GM19328 (cell line): Measurements from ENCODE around the gene PDGFA.

Experiments used
- ATAC-seq: cut with Tn5 transposase; IDR thresholded peaks from one replicate; pipeline ENCODE4 v1.9.1; 2021; ENCODE audit warnings: mild to moderate bottlenecking, moderate library complexity; ENCODE audit not compliant: unreplicated experiment

The PDGFA gene

DNA sequence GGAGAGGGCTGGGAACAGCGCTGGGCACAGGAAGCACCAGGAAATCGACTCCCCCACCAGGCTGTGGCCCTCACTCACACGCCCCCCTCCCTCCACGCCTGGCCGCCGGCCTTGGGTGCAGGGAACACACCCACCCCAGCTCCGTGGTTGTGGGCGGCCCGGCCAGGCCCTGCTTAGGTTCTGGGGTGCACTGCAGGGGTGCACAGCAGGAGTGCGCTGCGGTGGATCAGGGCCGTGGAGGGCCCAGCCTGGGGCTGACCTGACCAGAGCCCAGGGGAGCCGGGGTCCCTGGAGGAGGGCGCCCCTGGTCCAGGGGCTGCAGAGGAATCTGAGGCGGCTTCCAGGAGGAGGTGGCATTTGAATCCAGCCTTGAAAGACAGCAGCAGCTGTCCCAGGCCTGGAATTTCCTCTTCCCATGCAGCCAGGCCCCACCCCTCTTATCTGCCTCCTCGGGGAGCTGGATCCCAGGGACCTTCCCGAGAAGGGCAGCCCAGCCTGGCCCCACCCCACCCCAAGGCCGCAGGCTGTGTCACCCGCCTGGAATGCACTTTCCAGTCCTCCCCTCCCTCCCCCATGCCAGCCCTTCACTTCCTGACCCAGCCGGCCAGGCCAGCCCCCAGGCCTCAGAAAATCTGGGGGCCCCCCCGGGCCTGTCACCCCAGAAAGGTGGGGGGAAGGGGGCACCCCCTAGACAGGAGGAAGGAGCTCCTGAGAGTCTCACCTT, 18.4 kb upstream of the PDGFA start:
- ATAC-seq = no peak

DNA sequence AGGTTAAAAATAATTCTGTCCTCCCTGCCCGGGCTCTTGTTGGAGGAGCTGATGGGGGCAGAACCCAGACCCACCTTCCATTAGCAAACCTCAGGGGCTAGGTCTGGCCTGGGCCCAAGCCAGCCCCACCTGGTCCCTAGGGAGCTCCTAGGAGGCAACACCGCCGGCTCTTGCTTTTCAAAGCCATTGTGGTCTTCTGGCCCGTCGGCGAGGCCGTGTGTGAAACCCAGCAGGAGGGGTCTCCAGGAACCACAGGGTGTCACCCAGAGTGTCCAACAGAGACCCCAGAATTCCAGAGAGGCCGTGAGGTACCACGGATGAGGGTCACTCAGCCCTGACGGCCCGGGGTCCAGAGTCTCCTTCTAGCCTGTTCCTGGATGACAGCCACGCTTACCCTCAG, 16.6 kb upstream of the PDGFA start:
- no peak for ATAC-seq

DNA sequence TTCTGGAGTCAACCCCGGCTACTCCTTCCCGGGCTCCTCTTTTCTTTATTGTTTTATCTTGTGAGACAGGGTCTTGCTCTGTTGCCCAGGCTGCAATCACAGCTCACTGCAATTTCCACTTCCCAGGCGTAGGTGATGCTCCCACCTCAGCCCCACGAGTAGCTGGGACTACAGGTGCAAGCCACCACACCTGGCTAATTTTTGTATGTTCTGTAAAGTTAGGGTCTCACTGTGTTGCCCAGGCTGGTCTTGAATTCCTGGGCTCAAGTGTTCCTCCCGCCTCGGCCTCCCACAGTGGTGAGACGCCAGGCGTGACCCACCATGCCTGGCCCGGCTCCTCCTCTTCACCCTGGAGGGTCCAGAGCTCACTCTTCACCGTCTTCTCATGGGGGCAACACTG, 15.3 kb upstream of the PDGFA start:
- no peak for ATAC-seq

DNA sequence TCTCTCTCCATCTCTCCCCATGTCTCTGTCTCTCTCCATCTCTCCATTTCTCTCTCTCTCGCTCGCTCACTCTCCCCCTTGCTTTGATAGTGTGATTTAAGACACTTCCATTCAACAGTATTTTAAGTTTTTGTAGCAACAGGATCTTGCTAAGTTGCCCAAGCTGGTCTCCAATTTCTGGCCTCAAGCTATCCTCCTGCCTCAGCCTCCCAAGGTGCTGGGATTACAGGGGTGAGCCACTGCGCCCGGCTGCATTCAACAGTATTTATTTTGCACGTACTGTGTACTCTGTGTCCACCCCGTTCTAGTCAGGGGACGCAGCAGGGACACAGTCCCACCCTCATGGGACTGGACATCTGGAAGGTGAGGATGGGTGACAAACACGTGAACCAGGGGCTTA, 14.4 kb upstream of the PDGFA start:
- no peak for ATAC-seq

DNA sequence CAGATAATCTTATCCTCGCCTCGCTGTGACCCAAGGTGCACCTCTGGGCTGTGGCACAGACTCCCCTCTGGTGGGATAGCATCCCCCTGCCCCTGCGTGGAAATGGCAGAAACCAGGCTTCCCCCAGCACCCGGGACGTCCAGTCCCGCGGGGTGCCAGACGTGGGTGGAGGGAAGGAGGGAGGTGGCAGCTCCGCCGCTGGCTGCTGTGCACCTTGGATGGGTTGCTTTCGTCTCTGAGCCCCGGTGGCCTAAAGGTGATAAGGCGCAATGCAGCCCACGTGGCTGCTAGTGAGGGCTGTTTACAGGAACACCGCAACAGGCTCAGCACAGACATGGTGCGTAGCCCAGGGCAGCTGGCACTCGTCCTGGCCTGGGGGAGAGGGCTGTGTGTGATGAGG, 13.6 kb upstream of the PDGFA start:
- no peak for ATAC-seq

DNA sequence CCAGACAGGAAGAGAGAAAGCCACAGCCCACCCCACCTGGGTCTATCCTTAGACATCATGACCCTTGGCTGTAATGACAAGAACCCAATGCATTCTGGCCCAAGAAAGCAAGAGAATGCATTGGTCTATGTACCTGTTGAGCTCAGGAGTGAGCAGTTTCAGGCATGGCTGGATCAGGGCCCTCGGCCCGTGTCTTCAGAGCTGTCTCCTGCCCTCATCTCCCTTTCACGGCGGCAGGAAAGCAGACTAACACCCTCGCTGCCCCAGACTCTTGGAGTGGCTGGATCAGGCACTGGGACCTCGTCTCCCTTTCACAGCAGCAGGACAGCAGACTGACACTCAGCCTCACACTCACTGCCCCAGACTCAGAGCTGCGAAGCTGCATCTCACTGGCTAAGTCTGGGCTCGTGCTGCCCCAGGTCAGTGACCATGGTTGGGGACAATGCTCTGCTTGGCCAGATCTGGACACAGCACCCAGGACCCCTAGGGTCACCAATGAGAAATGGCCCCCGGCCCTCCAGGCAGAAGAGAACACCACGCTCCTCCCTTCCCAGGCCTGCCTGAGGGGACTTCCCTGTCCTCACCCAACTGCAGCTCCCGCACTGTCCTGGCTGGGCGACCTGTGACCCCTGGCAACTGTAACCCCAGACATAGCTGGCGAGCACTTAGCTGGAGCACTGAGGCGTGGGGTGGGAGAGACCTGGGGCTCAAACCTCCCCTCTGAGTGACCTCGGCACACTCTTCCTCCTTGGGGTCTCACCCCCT, 12.9 kb upstream of the PDGFA start:
- ATAC-seq = no peak

DNA sequence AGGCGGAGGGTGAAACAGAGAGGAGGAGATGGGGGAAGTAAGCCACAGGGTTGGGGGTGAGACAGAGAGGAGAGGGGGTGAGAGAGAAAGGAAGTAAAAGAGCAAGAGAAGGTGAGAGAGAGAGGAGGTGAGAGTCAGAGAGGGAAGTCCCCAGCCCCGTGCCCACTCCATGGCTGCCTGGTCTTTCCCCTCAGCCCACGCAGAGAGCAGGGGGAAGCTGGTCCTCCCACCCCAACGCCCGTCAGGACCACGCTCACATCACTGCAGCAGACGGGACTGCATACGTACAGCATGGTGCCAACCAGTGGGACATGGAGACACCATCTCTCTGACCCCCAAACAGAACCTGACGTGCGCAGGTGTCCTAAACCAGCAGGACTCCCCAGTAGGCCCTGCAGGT, 12.1 kb upstream of the PDGFA start:
- ATAC-seq = no peak

DNA sequence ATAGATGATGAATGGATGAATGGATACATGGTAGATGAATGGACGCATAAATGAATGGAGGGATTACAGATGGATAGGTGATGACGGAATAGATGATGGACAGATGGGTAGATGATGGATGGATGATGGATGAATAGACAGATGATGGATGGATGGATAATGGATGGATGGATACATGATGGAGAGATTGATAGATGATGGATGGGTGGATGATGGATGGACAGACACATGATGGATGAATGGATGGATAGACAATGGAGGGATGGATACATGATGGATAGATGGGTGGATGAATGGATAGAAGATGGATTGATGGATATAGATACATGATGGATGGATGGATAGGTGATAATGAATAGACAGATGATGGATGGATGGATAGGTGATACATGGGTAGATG, 8.8 kb upstream of the PDGFA start:
- ATAC-seq = no peak

DNA sequence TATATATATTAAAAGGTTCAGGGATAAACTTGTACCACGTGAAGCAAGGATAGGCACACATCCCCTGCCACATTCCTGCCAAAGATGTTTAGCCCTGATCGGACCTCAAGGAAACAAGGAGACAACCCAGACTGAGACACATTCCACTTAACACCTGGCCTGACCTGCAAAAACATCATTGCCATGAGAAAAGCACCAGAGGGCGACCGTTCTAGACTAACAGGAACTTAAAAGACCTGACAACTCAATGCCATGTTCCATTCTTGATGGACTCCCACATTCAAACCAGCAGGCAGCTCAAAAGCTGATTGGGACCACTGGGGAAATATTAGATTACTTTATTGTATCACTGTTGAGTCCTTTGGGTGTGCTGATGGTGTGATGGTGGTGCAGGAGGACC, 8.1 kb upstream of the PDGFA start:
- no peak for ATAC-seq

DNA sequence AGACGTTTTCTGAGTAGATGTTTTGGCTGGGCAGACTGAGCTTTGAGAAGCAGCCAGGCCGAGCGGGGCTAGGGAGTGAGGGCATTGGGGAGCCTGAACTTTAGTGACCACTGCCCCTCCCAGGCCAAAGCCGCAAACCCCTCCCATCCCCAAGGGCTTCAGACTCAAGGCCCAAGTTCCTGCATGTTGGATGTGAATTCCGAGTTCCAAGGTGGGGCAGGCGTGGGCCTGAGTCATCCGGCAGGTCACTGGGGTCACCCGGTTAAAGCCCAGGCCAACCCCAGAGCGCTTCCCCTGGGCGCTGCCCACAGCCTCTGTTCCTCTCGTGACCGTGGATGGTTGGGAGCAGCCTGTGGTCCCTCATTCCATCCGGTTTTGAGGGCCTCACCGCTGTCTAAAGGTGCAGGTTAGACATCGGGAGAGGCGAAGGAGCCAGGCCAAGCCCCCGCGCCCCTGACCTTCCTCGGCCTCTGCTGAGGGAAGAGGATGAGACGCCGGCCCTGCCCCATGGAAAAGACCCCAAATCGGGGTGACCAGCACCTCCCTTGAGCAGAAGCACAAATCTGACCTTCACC, 6.9 kb upstream of the PDGFA start:
- no peak for ATAC-seq

DNA sequence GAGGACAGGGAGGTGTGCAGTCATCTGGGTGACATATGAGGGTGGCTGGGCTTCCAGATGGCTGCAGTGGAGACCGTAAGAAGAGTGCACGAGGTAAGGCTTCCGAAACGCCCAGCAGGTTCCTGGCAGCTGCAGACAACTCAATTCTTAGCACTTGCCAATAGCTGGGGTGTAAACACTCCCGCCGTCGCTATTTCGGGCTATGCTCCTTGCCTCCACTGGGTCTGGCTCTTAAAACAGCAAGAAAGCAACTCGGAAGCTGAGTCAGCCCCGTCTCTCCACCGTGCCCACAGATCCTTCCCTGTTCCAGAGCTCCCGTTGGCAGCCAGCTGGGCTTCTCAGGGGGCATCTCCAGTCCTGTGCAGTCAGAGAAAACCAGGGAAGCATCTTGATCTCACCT, 6.1 kb upstream of the PDGFA start:
- no peak for ATAC-seq

DNA sequence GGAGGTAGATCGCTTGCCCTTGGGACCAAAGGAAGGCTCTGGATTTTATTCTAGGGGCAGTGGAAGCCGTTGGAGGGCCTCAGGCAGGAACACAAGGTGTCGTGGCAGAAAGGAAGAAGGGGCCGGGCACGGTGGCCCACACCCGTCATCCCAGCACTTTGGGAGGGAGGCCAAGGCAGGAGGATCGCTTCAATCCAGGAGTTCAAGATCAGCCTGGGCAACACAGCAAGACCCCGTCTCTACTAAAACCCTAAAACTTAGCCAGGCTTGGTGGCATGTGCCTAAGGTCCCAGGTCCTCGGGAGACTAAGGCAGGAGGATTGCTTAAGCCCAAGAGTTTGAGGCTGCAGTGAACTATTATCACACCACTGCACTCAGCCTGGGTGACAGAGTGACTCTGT, 5.2 kb upstream of the PDGFA start:
- ATAC-seq = no peak

DNA sequence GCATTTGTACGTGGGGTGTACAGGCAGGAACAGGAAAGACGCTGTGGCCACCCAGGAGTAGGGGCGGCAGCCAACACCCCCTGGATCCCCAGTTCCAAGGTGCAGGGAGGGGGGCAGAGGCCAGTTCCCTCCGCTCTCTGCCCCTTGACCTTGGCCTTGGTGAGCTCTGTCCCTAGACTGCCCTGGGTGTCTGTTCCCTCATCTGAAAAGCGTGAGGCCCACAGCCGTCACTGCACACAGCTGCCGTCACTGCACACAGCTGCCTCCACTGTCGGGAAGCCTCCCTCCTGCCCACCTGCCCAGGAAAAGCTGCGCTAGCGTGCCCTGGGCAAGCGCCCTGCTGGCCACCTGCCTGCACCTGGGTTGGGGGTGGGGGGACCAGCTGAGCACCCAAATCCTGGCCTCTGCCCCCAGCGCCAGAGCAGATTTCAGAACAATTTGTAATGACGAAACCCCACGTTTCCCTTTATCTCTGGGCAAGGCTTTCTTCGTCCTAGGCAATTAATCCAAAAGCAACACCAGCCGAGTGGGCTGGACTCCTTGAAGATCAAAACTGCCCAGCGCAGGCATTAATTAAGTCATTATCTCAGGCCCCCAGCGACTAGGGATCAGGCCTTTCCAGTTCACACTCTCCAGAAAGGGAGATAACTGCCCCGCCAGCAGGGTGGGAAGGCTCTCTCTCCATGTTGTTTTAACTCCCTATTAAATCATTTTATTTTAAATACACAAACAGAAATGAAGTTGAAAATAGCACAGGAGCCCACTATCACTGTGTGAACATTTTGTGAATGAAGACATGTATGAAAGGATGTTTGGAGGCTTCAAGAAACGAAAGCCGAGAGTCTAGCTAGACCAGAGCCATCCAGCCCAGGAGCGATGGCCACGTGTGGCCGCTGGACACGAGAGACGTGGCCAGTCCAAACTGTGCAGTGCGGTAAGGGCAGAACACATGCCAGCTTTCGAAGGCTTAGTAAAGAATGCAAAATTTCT, 4.0 kb upstream of the PDGFA start:
- ATAC-seq = no peak

DNA sequence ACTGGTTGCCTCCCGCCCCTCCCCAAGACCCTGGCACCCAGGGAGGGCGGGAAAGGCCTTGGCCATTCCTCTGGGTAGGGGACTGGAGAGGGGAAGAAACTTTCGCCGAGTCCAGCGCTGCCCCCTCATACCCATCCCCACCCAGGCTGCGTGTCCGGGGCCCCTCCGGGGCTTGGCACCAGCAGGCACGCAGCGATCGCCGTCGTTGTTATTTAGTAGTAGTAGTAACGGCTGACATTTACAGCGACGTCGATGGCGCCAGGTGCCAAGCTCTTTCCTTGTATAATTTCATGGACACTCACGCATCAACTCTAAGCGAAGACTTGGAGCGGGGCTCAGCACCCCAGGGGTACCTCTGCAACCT, 3.3 kb upstream of the PDGFA start:
- ATAC-seq = no peak

DNA sequence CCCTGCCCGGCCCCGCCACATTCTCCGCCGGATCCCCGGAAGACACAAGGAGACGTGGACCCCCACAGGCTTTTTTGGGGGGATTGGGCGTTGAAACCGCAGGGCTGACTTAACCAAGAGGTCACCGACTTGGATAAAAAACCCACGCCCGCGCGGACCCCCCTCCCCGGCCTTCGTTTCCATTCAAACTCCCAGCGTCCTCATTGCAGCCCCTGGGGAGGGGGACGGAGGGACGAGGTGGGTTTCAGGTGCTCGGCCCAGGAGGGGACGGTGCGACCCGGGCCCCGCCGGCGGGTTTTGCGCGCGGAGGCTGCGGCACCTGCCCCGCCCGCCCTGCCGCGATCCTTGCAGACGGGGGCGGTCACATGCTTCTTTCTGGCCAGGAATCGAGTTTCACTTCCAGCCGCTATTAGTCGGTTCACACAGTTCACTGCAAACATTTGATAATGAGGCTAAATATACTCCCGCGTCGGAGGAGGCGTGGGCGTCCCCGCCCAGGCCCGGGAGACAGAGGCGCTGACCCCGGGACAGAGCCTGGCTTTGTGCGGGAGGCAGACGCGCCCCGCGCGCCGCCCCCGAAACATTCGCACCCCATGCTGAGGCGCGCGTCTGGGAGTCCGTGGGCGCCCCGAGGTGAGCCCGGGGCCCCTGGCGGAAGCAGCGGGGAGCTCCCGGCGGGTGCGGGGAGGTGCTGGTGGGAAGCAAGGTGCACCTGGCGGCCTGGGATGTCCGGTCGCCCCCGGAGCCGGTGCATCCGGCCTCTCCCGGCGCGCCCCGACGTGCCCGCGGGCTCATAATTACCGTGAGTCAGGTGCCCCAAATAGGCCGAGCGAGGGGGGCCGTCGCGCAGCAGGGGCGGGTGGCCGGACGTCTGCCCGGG, 2.7 kb upstream of the PDGFA start:
- ATAC-seq = no peak

DNA sequence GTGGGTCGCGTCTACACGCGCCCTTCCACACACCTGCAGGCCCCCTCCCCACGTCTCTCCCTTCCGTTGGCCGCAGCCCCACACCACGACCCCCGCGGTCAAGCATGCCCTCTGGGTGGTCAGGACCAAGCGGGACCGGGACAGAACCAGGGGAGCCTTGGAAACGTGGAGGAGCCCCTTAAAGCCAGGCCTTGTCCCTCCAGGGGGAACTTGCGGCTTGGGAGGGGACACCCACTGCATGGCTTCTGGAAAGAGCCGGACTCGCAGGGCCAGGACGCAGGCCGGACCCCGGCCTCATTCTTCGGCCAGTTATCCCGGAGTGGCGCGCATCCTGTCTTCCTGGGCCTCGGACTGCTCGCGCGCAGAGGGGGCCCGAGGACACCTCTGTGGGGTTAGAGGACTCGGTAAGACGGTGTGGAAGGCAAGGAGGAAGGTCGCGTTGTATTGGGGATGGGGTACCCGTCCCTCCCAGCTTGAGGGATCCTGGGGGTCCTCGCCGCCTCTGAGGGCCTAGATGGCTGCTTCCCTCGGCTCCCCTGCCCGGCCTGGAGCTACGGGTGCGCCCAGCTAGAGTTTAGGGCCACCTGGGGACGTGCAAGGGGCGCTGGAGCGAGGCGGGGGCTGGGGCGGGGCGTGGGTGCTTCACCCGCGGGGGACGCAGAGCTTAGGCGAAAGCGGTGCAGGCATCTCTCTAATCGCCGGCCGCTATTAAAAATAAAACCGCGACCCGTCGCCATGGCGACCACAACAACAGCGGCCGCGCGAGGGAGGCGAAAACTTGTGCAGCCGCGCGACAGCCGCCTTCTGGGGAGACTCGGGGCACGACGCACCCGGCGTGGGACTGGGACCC, 1.8 kb upstream of the PDGFA start:
- no peak for ATAC-seq

DNA sequence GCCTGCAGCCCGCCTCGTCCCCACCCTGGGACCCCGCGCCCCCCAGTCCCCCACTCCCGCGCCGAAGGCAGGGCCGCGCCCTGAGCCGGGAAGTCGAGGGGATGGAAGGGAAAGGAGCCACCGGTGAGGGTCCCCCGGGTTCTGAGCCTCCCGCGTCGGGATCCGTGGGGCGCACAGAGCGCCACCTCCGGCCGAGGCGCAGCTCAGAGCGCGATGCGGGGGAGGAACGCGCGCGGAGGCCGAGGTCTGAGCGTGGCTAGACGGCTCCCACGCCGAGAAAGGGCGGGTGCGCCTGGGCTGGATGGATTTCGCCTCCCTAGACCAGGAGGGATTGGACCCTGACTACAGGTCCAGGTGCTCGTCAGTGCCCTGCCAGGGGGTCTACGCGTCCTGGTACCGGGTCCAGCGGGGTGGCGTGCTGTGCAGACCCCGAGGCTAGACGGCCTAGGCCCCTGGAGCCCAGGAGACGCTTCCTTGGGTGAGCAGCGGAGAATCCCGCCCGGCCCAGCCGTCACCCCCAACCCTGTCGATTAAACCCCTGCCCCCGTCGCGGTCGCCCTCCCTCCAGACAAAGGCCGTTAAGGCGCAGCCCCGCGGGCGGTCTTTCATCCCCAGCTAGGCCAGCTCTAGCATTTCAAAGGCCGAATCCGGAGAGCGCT, 986 bp upstream of the PDGFA start:
- no peak for ATAC-seq

DNA sequence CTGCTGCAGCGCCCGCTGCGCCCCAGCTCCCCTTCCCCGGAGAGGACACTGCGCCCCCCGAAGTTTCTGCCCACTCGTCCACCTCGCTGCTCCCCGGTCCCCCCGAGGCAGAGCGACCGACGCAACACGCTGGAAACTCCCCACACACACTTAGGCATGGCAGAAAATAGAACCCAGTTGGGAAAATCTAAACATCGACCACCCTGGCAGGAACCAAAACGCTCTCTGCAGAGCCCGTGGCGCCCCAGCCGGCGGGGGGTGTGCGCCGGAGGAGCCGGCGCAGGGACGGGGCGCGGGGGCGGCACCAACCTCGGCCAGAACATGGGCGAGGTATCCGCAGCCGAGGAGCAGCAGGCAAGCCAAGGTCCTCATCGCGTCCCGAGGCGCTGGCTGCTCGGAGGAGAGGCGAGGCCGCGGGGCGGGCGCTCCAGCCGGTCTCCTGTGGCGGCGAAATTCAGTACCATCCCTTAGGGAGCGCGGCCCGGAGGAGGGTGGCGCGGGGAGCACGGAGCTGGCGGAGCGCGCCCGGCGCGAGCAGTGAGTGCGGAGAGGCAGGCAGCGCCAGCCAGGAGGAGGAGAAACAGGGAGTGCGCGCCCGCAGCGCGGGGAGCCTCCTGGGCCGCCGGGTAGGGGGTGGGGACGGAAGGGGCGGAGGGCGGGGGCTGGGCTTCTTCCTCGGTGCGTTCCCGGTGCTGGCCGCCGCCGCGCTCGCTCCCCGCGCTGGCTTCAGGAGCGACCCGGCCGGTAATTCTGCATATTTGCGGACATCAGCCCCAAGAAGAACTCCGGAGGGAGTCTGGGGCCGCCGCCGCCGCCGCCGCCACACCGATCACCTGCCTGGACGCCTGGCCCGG, 789 bp downstream of the PDGFA start:
- no peak for ATAC-seq
